AG08395 (cell line): ENCODE measurements around the gene RASAL2.
"Not testable (repeated sequence)": the region's sequence is repeated elsewhere in the genome, so short reads cannot be mapped to it uniquely, and the experiment has no call there.

Experiments used
- DNase-seq: peaks from one replicate; pipeline ENCODE4 v3.0.0; 2012; ENCODE audit warnings: mixed read lengths, low spot score

RASAL2 gene

DNA sequence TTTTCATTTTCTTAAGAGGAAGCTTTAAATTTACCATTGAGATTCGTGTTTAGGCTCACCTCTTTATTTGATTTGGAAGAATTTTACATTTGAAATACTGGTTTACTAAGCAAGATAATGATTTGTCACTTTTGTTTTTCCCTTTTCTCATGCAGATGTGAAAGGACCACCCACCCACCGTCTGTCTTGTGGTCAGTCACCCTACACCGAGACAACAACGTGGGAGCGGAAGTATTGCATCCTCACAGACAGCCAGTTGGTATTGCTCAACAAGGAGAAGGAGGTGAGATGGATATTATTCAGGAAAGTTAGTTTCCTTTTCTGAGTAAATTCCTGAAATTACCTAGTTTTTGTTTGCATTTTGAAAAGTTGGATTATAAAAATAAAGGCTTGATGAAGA lies 189.5 kb downstream of the RASAL2 start:
- no peak for DNase-seq

- DNase-seq, result no peak
Measured at GRCh38 chr1:178284058-178284457, 190.2 kb downstream of the RASAL2 start.

DNA sequence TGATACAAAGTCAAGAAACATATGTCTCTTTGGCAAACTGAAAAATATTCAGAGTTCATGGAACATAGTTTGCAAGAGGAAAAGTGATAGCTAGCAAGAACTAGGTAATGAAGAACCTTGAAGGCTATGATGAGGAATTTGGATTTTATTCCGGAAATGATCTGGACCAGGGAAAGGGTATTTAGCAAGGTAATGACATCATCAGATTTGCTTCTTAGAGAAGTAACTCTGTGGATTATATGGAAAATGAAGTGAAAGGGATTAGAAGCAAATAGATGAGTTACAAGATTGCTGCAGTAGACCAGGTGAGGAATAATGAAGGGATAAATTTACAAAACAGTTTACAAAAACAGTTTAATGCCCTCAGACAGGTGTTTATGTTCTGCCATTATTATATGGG lies 197.3 kb downstream of the RASAL2 start:
- DNase-seq, result no peak

DNA sequence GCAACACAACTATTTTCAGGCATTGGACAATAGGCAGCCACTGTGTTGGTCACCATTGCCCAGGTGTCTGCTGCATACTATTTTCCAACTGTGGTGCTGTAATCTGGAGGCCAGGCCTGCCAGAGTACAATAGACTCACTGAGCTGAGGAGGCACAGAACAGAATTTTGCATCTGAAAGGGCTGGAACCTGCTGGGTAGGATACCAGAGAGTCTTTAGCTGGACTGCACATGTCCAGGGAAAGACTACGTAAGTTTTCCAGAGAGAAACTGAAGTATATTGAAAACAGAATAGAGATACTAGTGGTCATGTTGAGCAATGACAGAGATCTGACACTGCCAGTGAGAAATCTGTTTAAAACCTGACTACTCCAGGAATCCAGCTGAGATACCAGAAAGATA lies 200.8 kb downstream of the RASAL2 start:
- DNase-seq, result peak; percentile 15

- DNase-seq, result peak; percentile 5
Measured at GRCh38 chr1:178300352-178300699, 206.4 kb downstream of the RASAL2 start.

GRCh38 chr1:178301141-178301540 lies 207.2 kb downstream of the RASAL2 start:
- no peak for DNase-seq

DNA sequence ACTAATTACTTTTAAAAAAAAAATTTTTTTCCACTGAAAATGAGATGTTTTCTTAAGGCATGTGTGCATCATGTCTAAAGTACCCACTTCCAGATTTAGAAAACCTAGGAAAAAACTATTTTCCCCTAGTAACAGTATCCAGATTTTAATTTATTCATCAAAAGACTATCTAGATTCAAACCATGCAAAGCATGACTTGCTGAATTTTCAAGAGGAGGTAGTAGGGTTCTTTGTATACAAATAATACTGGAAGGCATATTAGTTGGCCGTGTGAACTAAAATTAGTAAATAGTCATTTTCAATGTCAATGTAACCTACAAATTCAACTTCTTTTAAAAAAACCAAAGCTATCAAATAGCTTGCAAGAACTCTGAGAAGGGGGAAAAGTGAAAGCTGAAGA lies 213.4 kb downstream of the RASAL2 start:
- no peak for DNase-seq

DNA sequence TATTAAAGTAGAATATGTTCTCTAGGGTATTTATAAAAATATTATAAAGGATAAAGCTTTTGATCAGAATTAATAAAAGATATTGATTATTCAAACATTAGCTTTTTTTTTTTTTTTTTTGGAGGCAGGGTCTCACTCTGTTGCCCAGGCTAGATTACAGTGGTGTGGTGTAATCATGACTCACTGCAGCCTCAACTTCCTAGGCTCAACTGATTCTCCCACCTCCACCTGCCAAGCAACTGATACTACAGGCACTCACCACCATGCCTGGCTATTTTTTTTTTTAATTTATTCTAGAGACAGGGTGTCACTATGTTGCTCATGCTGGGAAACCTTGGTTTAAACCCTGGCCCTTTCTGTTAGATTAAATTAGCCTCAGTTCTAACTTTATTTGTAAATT lies 214.5 kb downstream of the RASAL2 start:
- no peak for DNase-seq

DNA sequence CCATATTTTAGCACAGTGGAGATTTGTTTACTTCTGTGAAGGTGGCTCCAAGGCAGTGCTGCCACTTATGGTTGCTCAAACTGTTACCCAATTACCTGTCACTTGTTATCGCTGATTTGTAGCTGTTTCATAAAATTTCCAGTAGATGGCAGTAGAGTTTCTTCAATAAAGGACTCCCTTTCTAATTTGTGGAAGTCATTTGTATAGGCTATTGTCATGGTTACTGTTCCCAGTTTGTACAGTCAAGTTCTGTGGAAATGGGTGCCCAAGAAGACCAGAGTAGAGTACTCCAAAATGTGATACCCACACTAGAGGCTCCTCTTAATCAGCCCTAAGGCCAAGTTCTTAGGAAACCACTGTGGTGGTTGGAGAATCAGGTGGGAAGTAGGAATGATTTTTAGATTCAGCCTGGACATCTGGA lies 216.8 kb downstream of the RASAL2 start:
- DNase-seq, result peak; percentile 83

DNA sequence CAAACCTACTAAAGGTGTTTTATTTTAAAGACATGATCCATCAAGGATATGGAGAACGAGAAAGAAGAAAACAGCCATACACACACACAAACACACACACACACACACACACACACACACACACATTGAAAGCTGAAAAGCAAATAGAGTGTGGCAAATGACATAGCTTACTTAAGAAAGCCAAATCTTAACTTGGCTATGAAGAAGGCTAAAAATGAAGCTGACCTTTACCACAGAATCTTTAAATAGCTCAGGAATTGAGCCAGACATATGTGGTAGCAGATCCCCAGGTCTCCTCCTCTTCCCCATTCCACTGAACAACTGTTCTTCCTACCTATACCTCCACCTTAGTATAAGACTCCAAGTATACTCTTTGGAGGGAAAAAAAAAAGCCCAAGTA lies 217.3 kb downstream of the RASAL2 start:
- peak; percentile 5 for DNase-seq

GRCh38 chr1:178320280-178320982 lies 226.5 kb downstream of the RASAL2 start:
- not testable (repeated sequence) for DNase-seq

GRCh38 chr1:178323067-178323466 lies 229.2 kb downstream of the RASAL2 start:
- DNase-seq, result no peak

DNA sequence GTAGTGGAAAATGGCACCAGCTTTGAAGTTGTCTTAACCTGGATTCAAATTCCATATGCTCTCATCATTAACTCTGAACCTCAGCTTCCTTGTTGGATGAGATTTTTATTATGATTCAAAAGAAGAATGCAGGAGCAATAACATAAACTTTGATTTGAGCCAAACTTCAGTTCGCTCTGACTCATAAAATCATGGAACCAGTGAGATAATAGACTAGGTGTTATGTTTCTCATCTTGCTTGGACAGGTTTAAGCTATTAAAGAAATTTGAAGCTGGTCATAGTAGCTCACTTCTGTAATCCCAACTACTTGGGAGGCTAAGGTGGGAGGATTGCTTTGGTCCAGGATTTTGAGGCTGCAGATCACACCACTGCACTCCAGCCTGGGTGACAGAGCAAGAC lies 230.1 kb downstream of the RASAL2 start:
- no peak for DNase-seq

GRCh38 chr1:178328728-178329127 lies 234.8 kb downstream of the RASAL2 start:
- DNase-seq, result no peak

DNA sequence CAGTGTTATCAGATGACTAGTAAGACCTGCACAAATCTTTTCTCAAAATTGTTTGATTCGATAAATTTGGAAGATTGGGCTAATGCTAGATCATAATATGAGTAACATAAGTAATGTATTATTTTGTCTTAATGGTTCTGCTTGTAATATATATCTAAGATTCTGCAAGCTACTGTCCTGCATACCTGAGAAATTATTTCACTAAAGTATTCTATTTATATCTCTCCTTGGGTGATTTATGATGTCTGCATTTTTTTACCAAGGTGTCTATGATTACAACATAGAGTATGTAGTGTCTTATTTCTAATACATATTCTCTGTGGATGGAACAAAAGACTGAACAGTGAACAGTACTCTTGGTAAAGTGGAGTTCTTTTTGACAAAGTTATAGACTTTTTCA lies 236.2 kb downstream of the RASAL2 start:
- DNase-seq, result no peak

DNA sequence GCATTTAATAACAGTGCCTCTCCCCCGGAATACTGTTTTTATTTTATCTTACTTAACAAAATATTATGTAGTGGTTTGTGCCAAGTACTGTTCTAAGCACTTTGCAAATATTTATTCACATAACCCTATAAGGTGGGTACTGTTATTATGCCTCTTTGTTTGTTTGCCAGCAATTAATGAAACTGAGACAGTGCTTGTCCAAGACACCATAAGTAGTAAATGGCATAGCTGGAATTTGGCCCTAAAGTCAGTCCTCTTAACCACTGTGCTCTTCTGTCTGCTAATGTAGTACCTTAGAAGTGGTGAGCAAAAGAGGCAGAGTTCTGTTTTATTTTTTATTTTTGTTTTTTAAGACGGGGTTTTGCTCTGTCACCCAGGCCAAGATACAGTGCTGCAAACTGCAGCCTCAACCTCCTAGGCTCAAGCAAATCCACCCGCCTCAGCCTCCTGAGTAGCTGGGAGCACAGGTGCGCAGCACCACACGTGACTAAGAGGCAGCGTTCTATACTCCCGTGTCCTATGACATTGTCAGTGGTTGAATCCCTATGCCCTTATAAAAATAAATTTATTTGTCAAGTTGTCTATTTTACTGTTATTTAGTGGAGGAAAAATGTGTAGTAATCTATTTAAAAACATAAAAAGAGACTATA lies 237.1 kb downstream of the RASAL2 start:
- DNase-seq, result no peak

- DNase-seq, result no peak
Measured at GRCh38 chr1:178335426-178335825, 241.5 kb downstream of the RASAL2 start.

- DNase-seq, result no peak
Measured at GRCh38 chr1:178337091-178337706, 243.3 kb downstream of the RASAL2 start.

GRCh38 chr1:178339834-178340233 lies 245.9 kb downstream of the RASAL2 start:
- no peak for DNase-seq

DNA sequence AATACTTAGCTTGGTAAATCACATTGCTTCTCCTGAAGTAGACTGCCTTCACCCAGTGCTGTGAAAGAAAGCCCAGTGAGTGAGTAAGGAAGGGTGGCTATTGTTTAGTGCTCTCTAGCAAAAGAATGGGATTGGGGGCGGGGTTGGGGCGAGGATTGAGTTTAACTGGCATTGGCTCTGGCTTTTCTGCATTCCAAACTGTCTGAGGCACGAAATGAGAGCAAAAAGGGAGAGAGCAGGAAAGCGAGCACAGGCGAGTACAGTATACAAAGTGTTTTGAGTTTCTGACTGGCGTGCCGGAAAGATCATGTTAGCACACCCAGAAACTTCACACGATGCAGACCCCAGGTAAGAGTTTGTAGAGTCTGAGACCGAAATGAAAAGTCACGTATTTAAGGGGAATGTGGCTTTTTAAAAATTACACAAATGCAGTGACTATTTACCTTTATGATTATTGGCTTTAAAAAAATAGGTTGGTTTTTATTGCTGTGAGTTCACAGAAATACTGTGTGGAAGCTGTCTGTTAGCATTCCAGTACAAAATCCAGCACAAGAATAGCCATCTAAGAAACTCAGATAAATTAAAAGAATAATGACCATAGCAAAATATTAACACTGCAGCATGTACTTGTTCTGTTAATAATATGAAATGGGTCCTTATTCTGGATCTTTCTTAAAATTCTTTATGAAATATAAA lies 247.5 kb downstream of the RASAL2 start:
- peak; percentile 86 for DNase-seq

DNA sequence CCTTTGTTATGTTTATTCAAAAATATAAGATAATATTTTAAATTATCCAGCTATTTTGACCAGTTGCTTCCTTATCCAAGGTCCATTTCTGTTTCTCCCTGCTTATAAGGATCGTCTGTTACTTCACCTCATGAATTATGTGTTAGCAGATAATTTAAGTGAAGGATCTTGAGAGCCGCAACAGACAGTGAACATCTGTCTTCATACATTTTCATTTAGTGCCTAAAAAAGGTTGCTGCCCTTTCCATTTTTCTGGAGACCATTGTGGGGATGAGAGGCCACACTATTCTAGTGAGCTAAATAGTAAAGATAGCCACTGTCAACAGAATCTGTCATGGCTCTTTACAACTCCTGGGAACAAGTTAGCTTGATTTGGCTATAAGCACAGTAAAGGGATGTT lies 248.8 kb downstream of the RASAL2 start:
- DNase-seq, result no peak

GRCh38 chr1:178344513-178345091 lies 250.7 kb downstream of the RASAL2 start:
- DNase-seq, result peak; percentile 65

GRCh38 chr1:178345238-178345637 lies 251.3 kb downstream of the RASAL2 start:
- DNase-seq, result no peak
